HepG2 (cell line): ENCODE results near the gene NUBPL. TPM values are rescaled to one million over a fixed set of nuclear protein-coding genes. Genes with fewer than 3 reads are reported as not detected.

ENCODE experiments used
- AHR ChIP-seq: IDR thresholded peaks from 2 replicates; pipeline ENCODE4 v1.6.1; 2018; ENCODE audit warnings: missing genetic modification reagents, missing compliant biosample characterization
- DMAP1 ChIP-seq: IDR thresholded peaks from 2 replicates; pipeline ENCODE4 v1.6.1; 2016
- GMEB1 ChIP-seq: sonication (generic); formaldehyde crosslinking; IDR thresholded peaks from 2 replicates; pipeline ENCODE4 v1.5.1; 2020; ENCODE audit warnings: missing genetic modification reagents, mild to moderate bottlenecking, borderline replicate concordance
- JUN ChIP-seq: sonication (generic); formaldehyde crosslinking; IDR thresholded peaks from 2 replicates; pipeline ENCODE4 v1.4.0; 2020; ENCODE audit warnings: mild to moderate bottlenecking, missing genetic modification reagents
- KDM2A ChIP-seq: sonication (generic); formaldehyde crosslinking; IDR thresholded peaks from 2 replicates; pipeline ENCODE4 v1.4.0; 2020; ENCODE audit warnings: low read depth, missing genetic modification reagents, borderline replicate concordance
- MTA1 ChIP-seq: sonication (generic); formaldehyde crosslinking; IDR thresholded peaks from 2 replicates; pipeline ENCODE4 v1.4.0; 2020; ENCODE audit warnings: missing genetic modification reagents, mild to moderate bottlenecking, borderline replicate concordance
- NFYC ChIP-seq: IDR thresholded peaks from 2 replicates; pipeline ENCODE4 v1.6.1; 2016; ENCODE audit warnings: missing genetic modification reagents, missing compliant biosample characterization
- PAXIP1 ChIP-seq: sonication (generic); formaldehyde crosslinking; conservative IDR thresholded peaks from 2 replicates; pipeline ENCODE4 v1.4.0; 2020; ENCODE audit warnings: mild to moderate bottlenecking, missing genetic modification reagents, moderate library complexity
- SIN3B ChIP-seq: fragments of 150-350 bp; IDR thresholded peaks from 2 replicates; pipeline ENCODE4 v1.6.1; 2014; ENCODE audit warnings: low read length
- SMAD1 ChIP-seq: sonication (generic); formaldehyde crosslinking; IDR thresholded peaks from 2 replicates; pipeline ENCODE4 v1.4.0; 2020; ENCODE audit warnings: missing genetic modification reagents, low read depth, mild to moderate bottlenecking, borderline replicate concordance
- ZC3H13 ChIP-seq: sonication (generic); formaldehyde crosslinking; IDR thresholded peaks from 2 replicates; pipeline ENCODE4 v1.8.1; 2023; ENCODE audit warnings: mild to moderate bottlenecking, missing genetic modification reagents, moderate library complexity
- ZNF512B ChIP-seq: sonication (generic); formaldehyde crosslinking; IDR thresholded peaks from 2 replicates; pipeline ENCODE4 v1.5.1; 2020; ENCODE audit warnings: missing genetic modification reagents, mild to moderate bottlenecking, borderline replicate concordance
- ZNF576 ChIP-seq: sonication (generic); formaldehyde crosslinking; IDR thresholded peaks from 2 replicates; pipeline ENCODE4 v1.4.0; 2020; ENCODE audit warnings: mild to moderate bottlenecking, missing genetic modification reagents
- ZNF609 ChIP-seq: sonication (generic); formaldehyde crosslinking; IDR thresholded peaks from 2 replicates; pipeline ENCODE4 v1.4.0; 2020; ENCODE audit warnings: mild to moderate bottlenecking, missing genetic modification reagents, borderline replicate concordance
- ZNF619 ChIP-seq: sonication (generic); formaldehyde crosslinking; IDR thresholded peaks from 2 replicates; pipeline ENCODE4 v1.4.0; 2020; ENCODE audit warnings: mild to moderate bottlenecking, missing genetic modification reagents
- ZNF629 ChIP-seq: sonication (generic); formaldehyde crosslinking; conservative IDR thresholded peaks from 2 replicates; pipeline ENCODE4 v1.5.0; 2020; ENCODE audit warnings: missing genetic modification reagents
- ZNF839 ChIP-seq: sonication (generic); formaldehyde crosslinking; IDR thresholded peaks from 2 replicates; pipeline ENCODE4 v1.4.0; 2020; ENCODE audit warnings: missing genetic modification reagents, mild to moderate bottlenecking, borderline replicate concordance
- polyA plus RNA-seq, 8 experiments: library from polyadenylated mRNA; depleted of rRNA in 3 of 8; stranded (reverse) in 7 of 8; unstranded in 1 of 8; fragments of >200 nt; fragmentation: Illumina TruSeq in 4 of 8; extraction: Trizol in 4 of 8; gene quantifications; 2 replicates each; pipeline versions ENCODE4 v1.2.1 to v1.2.3, GENCODE V29; 2011 to 2016; ENCODE audit warnings: low read depth in 4 of 8, missing spikeins in 1 of 8, mixed read lengths in 1 of 8; ENCODE audit not compliant: insufficient read depth in 1 of 8
- total RNA-seq, 5 experiments: library from RNA; depleted of rRNA; stranded (reverse); fragments of >200 nt; fragmentation: Illumina TruSeq; extraction: Trizol; gene quantifications; 2 replicates each; pipeline ENCODE4 v1.2.3, GENCODE V29; 2016; ENCODE audit warnings: low read depth in 1 of 5

The NUBPL gene
- total and polyA plus RNA-seq, 2 of the 13 experiments (the other 11 are each of a cell fraction or from before 2014, with no cell fraction given) = 21.3 to 44.1 TPM

GRCh38 chr14:31855262-31855661 lies 294.1 kb downstream of the NUBPL start (continued):
- TF ChIP-seq MTA1 (CRISPR knock-in tag) (no peak), KDM2A (CRISPR knock-in tag) (no peak), AHR (CRISPR knock-in tag) (no peak), GMEB1 (CRISPR knock-in tag) (peak; percentile 19; the same call in 1 of the 2 replicates), JUN (CRISPR knock-in tag) (no peak), NFYC (CRISPR knock-in tag) (no peak), PAXIP1 (CRISPR knock-in tag) (peak; percentile 92), ZNF619 (no peak), SMAD1 (no peak), ZNF609 (CRISPR knock-in tag) (no peak; the same call in 1 of the 2 replicates), ZNF512B (CRISPR knock-in tag) (no peak), ZNF839 (no peak), ZNF576 (CRISPR knock-in tag) (no peak), DMAP1 (CRISPR knock-in tag) (no peak), SIN3B (no peak), ZNF629 (CRISPR knock-in tag) (no peak), ZC3H13 (CRISPR knock-in tag) (no peak)
